Pancreas (tissue), 10 donors: ENCODE results near the gene NOL9. TPM values are rescaled to one million over a fixed set of nuclear protein-coding genes. Genes with fewer than 3 reads are reported as not detected.

Source experiments
- ATAC-seq, 4 donors: fragments of 200-7000 bp; cut with Tn5 transposase; one replicate each; pipeline versions ENCODE4 v1.8.0 to v1.9.1; 2020; ENCODE audit warnings: mild to moderate bottlenecking in 4 of 4, moderate library complexity in 4 of 4
- DNase-seq, 6 donors: peaks; one replicate each; pipeline ENCODE4 v3.0.0-alpha.2; 2020
- FAIRE-seq: peaks from 2 replicates; lab custom pipeline; 2012; peaks lifted over from hg19 to GRCh38; lab: Jason Lieb, UNC
- H3K27ac ChIP-seq, 4 donors: fragments of 200-600 bp; sonication (generic); 1 replicate in 3 of 4; 2 replicates in 1 of 4; pipeline versions ENCODE4 v1.5.0 to v1.8.0; 2020
- H3K27me3 ChIP-seq, 4 donors: fragments of 200-600 bp; one replicate each; pipeline ENCODE4 v1.8.0; 2021
- H3K36me3 ChIP-seq, 3 donors: fragments of 200-600 bp; sonication (generic) in 1 of 3; one replicate each; pipeline versions ENCODE4 v1.5.0 to v1.8.0; 2020 to 2021
- H3K4me1 ChIP-seq, 3 donors: fragments of 200-600 bp; one replicate each; pipeline ENCODE4 v1.8.0; 2021
- H3K4me3 ChIP-seq, 4 donors: fragments of 200-600 bp; sonication (generic) in 2 of 4; one replicate each; pipeline versions ENCODE4 v1.5.0 to v1.8.0; 2020 to 2021
- H3K9me3 ChIP-seq, 4 donors: fragments of 200-600 bp; one replicate each; pipeline ENCODE4 v1.8.0; 2021
- WGBS, 2 donors: extraction: QIAGEN DNeasy Blood & Tissue Kit; methylation state at CpG; one replicate each; pipeline ENCODE4 v1.1.7; 2013; 5-methylcytosine and 5-hydroxymethylcytosine counted together
- intact Hi-C, 3 donors: fragments of 100-400 bp; cut with DNase I; formaldehyde crosslinking; loops; one replicate each; pipeline versions ENCODE4 v1.11.1 to v1.14.2; 2022
- polyA plus RNA-seq, 2 donors: library from polyadenylated mRNA; stranded (reverse); fragments of 200-250 nt; gene quantifications; one replicate each; pipeline ENCODE4 v1.2.3, GENCODE V29; 2013
- total RNA-seq, 6 donors: library from RNA; stranded (reverse); fragmentation: NEBNext Ultra II Directional in 4 of 6; extraction: Animal tissue kit (Norgen Biotek cat#: 25700) in 4 of 6; gene quantifications; one replicate each; pipeline versions ENCODE4 v1.2.1 to v1.2.4, GENCODE V29; 2021 to 2023
- TF ChIP-seq, protein P1 (sequence below), 4 donors: fragments of 200-600 bp; sonication (generic) in 3 of 4; IDR thresholded peaks; one replicate each; pipeline versions ENCODE4 v1.5.0 to v1.8.0; 2021; ENCODE audit warnings: antibody characterized with exemption in 4 of 4
- donor health status: healthy with polysubstance abuse.
- donor health status: DM: no; HTN: no; CAD: no; lungs with moderate emphysema.
- donor health status: DM: no; HTN: no; CAD: no.
- donor health status: control.
- donor health status: control.
- donor health status: Bipolar disorder and iron deficiency.
- donor health status: DM: yes; HTN: yes; CAD: no.
- donor health status: DM: no; HTN: no; CAD: no.
- donor health status: DM: no; HTN: no; CAD: no.
- donor health status: DM: yes; HTN: yes; CAD: no.

Gene NOL9
- total and polyA plus RNA-seq, 8 donors: 7.5 to 15.1 (median 11.4) TPM

DNA sequence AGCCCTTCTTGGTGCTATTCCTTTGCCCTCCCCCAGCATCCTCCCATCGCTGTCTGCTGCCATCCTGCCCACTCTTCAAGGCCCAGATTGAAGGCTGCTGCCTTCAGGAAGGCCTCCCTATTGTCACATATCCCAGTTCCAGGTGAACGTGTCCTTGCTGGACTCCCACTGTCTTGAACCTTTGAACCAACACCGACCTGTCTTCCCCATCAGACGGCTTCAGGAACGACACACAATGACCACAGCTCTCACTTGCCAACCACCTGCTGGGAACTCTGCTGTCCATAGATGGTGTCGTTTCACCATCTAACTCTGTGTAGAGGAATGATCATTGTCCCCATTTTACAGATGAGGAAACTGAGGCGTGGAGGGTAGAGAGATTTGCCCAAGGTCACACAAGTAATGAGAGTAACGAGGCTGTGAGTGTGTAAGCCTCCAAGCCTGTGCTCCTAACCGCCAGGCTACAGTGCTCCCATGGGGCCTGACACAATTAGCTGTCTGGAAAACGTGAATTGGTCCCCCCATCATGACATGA is 53.0 kb downstream of the NOL9 start:
- TF ChIP-seq, protein P1, sequence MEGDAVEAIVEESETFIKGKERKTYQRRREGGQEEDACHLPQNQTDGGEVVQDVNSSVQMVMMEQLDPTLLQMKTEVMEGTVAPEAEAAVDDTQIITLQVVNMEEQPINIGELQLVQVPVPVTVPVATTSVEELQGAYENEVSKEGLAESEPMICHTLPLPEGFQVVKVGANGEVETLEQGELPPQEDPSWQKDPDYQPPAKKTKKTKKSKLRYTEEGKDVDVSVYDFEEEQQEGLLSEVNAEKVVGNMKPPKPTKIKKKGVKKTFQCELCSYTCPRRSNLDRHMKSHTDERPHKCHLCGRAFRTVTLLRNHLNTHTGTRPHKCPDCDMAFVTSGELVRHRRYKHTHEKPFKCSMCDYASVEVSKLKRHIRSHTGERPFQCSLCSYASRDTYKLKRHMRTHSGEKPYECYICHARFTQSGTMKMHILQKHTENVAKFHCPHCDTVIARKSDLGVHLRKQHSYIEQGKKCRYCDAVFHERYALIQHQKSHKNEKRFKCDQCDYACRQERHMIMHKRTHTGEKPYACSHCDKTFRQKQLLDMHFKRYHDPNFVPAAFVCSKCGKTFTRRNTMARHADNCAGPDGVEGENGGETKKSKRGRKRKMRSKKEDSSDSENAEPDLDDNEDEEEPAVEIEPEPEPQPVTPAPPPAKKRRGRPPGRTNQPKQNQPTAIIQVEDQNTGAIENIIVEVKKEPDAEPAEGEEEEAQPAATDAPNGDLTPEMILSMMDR (IDR thresholded peaks at IDR 0.05): no peak
- Histone ChIP-seq H3K27me3 (no peaks in the 10 kb centered on the region), H3K9me3 (no peaks in the 10 kb centered on the region), H3K4me3 (no peak overlapping the region), H3K36me3 (no peaks in the 10 kb centered on the region), H3K27ac (no peak overlapping the region), H3K4me1 (no peaks in the 10 kb centered on the region)
- ATAC-seq: no peak
- intact Hi-C loops: no loop called here
- DNase-seq: no peak
- whole genome bisulfite sequencing, 2 donors: 70 to 78% methylated on average over 10 of the region's 10 CpGs
- no peak for FAIRE-seq

DNA sequence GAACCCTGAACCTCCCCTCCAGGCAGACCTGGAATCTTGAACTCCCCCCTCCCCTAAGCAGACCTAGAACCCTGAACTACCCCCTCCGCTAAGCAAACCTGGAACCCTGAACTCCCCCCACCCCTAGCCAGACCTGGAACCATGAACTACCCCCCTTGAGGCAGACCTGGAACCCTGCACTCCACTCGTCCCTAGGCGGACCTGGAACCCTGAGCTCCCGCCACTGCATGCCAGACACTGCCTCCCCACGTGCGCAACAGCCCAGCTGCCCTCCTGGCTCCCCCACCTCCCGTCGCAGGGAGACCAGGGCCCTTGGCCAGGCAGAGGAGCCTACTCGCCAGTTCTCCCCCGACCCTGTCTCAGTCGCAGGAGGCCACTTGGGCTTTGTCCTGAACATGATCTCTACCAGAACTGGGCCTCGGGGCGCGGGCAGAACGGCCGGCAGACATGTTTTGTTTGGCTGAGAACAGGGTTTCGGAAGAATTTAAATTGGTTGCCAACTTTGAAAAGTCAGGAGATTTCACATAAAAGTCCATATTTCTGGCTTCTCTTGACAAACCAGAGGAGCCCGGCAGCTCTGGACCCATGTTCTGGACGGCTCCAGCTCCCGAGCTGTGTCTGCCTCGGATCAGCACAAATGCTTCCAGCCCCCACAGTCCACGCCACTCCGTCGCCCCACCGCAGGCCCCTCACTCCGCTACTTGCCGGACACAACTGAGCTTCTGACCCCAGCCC is 53.6 kb downstream of the NOL9 start:
- Histone ChIP-seq H3K4me1 (no peaks in the 10 kb centered on the region), H3K27me3 (no peaks in the 10 kb centered on the region), H3K9me3 (no peaks in the 10 kb centered on the region), H3K4me3 (no peak overlapping the region), H3K36me3 (no peaks in the 10 kb centered on the region), H3K27ac (no peak overlapping the region)
- no peak for FAIRE-seq
- no peak for ATAC-seq
- intact Hi-C loops: no loop called here
- TF ChIP-seq, protein P1 (IDR thresholded peaks at IDR 0.05): no peak
- peak in 1 of 6 donors; percentile 56 for DNase-seq
- 75 to 86% methylated on average over 27 of the region's 27 CpGs for whole genome bisulfite sequencing, 2 donors

DNA sequence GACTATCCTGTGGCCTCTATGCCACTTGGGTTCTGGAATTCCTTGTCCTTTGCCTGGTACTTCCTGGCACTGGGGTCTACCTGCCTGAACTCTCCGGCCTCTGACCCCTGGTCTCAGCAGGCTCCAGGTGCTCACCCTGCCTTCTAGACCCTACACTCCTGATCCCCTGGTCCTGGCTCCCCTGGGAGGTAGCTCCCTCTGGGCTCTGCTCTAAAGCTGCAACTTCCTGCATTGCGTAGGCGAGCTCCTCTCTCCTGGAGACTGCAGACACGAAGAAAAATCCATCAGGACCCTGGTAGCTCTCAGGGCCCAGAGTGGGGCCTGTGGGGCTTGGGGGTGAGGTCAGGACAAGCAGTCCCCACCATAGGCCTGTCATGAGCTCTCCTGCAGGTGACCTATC is 55.0 kb downstream of the NOL9 start:
- Histone ChIP-seq H3K27me3 (no peaks in the 10 kb centered on the region), H3K9me3 (no peaks in the 10 kb centered on the region), H3K4me1 (no peaks in the 10 kb centered on the region), H3K36me3 (no peaks in the 10 kb centered on the region), H3K4me3 (no peak overlapping the region), H3K27ac (no peak overlapping the region)
- intact Hi-C loops: no loop called here
- FAIRE-seq (no peak), ATAC-seq (no peak), DNase-seq (peak in 2 of 6 donors; percentile 44 to 49)
- TF ChIP-seq, protein P1 (IDR thresholded peaks at IDR 0.05): no peak
- 89 to 91% methylated on average over 4 of the region's 4 CpGs for WGBS, 2 donors

DNA sequence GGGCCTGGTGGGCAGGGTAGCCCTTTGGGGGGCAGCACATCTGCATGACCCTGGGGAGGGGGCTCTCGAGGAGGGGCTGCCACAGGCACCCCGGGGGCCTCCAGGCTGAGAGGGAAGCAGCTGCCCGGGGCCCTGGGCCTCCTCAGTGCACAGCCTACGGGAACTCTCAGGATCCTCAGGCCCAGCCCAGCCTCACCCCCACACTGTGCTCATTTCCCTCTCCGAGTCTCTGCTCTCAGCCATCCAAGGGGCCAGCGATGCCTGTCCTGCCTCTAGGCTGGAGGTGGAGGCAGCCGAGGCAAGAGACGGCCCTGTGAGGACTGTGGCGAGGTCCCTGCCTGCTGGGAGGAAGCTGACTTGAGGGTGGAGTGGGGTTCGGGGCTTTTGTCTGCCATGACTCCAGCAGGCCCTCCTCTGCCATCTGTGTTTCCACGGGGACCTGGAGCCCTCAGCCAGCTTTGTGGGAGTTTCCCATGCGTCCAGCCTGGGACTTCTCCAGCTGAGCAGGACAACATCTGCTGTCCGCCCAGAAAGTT is 55.7 kb downstream of the NOL9 start:
- ATAC-seq: no peak
- no peak for FAIRE-seq
- intact Hi-C loops: no loop called here
- TF ChIP-seq, protein P1 (IDR thresholded peaks at IDR 0.05): no peak
- H3K4me3 ChIP-seq: no peak overlapping the region
- no peaks in the 10 kb centered on the region for H3K36me3 ChIP-seq
- no peak overlapping the region for H3K27ac ChIP-seq
- peak in 2 of 6 donors; percentile 56 to 65 for DNase-seq
- WGBS, 2 donors: 70 to 73% methylated on average over 13 of the region's 13 CpGs
- H3K27me3 ChIP-seq: no peaks in the 10 kb centered on the region
- H3K9me3 ChIP-seq: no peaks in the 10 kb centered on the region
- no peaks in the 10 kb centered on the region for H3K4me1 ChIP-seq
